ENCODE data around the gene TBCD.

GRCh38 chr17:82921426-82921825 is 169.6 kb downstream of the TBCD start:
- TF ChIP-seq EZH2 (IDR thresholded peaks at IDR 0.05; ENCODE audit: low read length, unreplicated experiment) (no peak), CTCF (conservative IDR thresholded peaks at IDR 0.05; ENCODE audit: low read depth, low read length) (no peak)
